Tongue (tissue), 2 donors: ENCODE data around the gene EPB41L1. TPM values are rescaled to one million over a fixed set of nuclear protein-coding genes. Genes with fewer than 3 reads are reported as not detected.
A peak's percentile ranks its signal among the peaks of the same experiment; 100 is the strongest.

Experiments used
- DNase-seq: peaks from one replicate; pipeline ENCODE4 v3.0.0-alpha.2; 2015
- total RNA-seq: library from RNA; depleted of rRNA; stranded (reverse); fragments of >200 nt; gene quantifications from one replicate; pipeline ENCODE4 v1.2.3, GENCODE V29; 2014

EPB41L1 gene
- total RNA-seq, 1 donor from 2014 or later: 48.2 TPM

DNA sequence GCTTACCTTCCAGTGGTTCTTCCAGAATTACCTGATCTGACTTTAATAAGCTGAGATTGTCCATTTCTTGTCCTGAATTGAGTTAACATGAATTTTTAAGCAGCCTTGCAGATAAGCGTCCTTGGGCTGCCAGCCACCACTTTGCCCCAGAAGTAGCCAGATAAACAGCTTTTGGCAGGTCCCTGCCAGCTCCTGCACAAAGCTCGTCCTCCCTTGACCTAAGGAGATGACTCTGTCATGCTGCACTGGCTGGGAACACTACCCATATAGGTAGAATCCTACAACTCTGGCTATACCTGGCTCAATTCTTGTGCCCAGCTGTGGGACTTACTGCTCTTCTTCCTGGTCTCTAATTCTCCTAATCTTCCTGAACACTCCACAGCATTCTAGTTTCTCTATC lies 42.1 kb downstream of the EPB41L1 start:
- DNase-seq: no peak

DNA sequence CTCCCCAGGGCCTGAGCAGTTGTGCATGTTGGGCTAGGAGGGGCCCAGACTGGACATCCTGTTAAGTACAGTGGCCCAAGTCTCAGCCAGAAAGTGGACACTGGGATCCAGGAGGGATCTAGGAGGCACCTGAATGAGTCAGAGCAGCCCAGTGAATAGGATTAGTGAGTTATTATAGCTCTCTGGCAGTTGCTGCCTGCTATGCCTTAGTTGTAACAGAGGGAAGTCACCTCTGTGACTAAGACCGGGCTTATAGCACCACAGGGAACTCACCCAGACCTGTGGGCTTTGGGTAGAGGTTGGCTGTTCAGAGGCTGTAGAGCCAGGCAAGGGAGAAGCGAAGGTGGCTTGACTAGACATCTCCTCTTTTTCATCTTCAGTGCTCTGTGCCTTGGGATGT lies 42.7 kb downstream of the EPB41L1 start:
- DNase-seq: no peak

DNA sequence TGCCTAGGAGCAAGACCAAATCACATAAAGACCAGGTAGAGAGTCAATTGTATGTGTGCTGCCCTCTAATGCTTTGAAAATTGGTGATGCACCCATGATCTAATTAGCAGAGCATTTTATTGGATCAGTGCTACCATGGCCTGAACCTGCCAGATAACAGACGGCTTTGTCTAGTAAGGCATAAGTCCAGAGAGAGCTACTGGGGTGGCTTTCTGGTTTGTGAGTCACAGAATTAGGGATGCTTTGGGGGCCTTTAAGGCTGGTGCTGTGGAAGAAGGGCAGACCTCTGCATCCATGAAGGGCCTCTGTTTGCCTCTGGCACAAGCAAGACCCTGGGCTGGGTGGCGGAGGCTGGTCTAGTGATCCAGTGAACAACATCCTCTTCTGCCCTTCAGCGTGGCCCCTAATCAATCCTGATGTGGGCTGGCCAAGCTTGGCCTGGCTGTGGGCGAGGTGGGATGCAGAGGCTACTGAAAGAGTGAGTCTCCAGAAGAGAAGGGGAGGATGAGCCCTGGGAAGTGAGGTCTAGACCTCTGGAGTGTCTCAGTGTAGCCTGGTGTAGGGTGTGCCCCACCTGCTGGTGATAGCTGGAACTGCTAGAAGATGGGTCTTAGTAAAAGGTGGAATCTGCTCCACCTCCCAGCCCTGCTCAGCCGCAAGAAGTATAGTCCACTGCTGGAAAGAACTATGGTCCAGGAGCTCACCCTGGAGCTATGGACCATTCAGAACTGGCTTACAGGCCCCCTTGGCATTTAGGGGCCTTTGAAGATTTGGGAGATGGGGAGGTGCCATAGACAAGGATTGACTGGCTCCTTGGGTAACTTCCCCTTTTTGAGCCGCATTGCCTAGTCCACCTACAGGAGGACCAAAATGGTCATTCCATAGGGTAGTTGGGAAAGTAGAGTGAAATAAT lies 45.1 kb downstream of the EPB41L1 start:
- DNase-seq: peak; percentile 89

DNA sequence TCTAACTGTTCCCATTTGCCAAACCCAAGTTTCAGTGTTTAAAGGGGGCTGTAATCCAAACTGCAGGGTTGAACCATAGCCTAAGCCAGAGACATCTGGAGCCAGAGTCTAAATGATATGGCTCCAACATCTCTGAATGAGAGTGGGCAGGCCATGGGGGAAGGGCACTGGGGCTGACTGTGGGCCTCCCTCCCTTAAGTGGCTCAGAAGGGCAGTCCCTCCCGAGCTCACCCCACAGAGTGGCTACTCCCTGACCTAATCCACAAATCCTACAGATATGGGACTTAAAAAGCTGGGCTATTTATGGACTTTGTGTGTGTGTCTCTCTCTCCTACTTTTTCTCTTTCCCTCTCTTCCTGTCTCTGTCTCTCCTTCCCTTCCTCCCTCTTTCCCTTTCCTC lies 45.9 kb downstream of the EPB41L1 start:
- no peak for DNase-seq

- no peak for DNase-seq
Observed at GRCh38 chr20:36201198-36201597, 46.7 kb downstream of the EPB41L1 start.

DNA sequence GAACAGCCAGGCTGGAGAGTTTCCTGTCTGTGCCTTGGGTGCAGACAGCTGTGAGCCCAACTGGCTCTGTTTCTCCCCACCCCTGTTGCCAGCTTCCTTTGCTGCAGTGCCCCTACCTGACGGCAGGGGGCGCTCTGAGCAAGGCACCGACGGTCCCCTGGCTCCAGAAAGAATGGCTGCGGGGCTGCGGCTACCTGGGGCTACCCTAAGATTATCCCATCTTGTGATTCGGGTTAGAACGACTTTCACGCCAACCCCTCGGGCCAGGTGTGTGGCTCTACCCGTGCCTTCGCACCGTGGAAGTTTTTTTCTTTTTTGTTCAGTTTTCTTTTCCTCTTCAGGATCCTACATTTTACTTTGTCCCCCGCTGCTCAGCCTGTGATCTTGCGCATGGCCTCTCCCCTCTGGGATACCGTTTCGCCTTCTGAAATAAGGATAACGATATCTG lies 48.4 kb downstream of the EPB41L1 start:
- peak; percentile 78 for DNase-seq

GRCh38 chr20:36203861-36204260 lies 49.3 kb downstream of the EPB41L1 start:
- DNase-seq: no peak

GRCh38 chr20:36205026-36205425 lies 50.5 kb downstream of the EPB41L1 start:
- DNase-seq: no peak

DNA sequence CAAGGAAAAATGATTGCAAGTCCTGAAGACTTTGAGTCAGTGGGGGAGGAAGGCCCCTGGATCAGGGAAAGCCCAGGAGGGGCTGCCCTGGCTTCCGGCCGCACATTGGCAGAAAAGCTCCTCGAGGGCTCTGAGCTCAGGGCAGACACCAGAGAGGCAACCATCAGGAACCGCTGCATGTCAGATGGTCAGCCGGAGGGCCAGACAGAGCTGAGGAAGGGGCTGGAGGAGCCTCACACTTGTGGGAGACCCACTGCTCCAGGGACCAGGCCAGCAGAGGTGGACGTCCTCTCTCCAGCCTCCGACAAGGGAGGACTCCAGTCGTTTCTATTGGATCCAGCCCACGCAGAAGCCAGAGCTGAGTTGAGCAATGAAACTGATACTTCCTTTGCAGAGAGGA lies 51.5 kb downstream of the EPB41L1 start:
- DNase-seq: no peak

DNA sequence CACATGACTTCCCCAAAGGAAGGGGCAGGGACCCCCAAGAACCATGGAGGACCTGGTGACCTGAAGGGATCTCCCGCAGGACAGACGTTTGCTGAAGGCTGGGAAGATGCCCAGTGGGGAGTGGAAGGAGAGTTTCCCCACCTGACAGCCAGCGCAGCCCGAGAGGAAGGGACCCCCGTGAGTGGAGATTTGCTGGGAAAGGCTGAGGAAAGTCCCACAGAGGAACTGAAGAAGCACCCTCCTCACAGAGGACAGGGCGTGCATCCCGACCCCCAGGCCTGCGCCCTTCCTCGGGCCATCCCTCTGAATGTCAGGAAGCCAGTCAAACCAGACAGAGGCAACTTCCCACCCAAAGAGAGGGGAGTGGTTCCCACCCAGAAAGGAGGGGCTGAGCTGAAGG lies 52.1 kb downstream of the EPB41L1 start:
- no peak for DNase-seq

- no peak for DNase-seq
Observed at GRCh38 chr20:36207602-36208001, 53.1 kb downstream of the EPB41L1 start.

DNA sequence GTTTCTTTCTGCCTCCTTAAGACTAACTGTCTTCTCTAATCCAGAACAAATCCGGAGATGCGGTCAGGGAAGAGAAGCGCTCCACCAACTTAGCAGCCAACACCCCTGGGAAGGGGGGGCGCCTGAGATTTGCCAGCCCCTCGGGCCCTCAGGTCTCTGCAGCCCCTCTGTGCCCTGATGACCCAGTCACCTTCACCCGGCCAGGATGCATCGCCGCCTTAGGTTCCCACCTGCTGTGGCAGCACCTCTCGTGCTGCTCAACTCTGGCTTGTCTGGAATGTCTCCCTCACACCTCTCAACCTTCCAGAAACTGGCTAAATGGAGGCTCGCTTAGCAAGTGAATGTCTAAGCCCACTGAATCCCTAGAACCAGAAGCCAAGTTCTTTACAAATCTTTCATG lies 53.7 kb downstream of the EPB41L1 start:
- peak; percentile 12 for DNase-seq

GRCh38 chr20:36210436-36211021 lies 56.0 kb downstream of the EPB41L1 start:
- peak; percentile 12 for DNase-seq

- DNase-seq: no peak
Observed at GRCh38 chr20:36213362-36213761, 58.8 kb downstream of the EPB41L1 start.

GRCh38 chr20:36214684-36215256 lies 60.2 kb downstream of the EPB41L1 start:
- DNase-seq: peak; percentile 47

DNA sequence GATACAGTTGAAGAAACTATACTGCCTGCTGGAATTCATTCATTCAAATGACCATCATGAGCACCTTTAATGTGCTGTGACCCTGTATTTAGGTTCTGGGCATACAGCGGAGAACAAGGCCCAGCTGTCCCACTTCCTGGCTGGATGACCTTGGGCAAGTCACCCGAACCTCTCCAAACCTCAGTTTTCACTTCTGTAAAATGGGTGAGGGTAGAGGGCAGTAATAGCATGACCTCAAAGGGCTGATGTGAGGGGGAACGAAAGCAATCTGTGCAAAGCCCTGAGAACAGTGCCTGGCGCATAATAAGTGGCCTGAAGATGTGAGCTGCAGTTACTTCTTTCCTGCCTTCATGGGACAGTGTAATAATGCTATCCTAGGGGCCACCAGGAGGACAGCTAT lies 61.2 kb downstream of the EPB41L1 start:
- DNase-seq: no peak

DNA sequence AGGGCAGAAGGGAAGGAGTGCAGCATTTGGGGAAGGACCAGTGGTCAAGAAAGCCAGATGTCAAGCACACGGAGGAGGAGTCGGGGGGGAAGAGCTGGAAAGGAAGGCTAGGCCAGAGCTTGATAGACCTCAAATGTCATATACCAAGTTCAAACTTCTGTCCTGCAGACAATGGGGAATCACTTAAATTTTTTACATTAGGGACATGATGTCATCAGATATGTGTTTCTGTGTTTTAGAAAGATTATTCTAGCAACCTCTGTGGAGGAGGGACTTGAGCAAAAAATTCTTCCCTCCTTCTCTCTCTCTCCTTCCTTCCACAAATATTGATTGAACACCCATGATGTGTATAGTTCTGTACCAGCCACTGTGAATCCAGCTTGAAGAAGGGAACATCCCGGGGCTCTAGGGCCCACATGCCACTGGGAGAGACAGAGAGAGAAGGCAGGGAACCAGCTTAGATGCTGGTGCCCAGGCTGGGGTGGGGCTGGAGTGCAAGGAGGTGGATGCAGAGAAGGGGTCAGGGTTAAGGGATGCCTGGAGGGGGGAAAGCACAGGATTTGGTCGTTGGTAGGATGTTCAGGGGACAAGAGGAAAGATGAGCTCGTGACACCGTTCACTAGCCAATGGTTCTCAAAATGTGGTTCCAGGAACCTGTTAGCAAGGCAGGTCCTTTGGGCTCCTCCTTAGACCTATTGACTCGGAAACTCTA lies 61.9 kb downstream of the EPB41L1 start:
- no peak for DNase-seq

DNA sequence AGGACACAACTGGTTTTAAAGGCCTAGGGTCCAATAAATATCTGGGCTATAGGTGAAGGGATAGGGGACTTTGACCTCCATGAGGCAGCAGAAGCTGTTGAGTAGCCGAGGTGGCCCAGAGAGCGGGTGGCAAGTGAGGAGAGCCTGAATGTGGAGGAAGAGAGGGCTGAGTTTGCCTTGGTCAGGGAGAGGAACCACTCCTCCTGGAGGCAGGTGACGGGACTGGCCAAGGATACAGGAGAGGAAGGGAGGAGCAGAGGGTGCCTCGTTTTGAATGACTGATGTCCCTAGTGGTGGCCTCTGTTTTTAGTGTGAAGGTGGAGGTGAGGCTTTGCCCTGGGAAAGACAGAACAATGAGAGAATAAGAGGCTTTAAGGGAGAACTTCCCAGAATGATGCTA lies 62.7 kb downstream of the EPB41L1 start:
- no peak for DNase-seq

GRCh38 chr20:36218380-36219064 lies 64.0 kb downstream of the EPB41L1 start:
- DNase-seq: no peak

DNA sequence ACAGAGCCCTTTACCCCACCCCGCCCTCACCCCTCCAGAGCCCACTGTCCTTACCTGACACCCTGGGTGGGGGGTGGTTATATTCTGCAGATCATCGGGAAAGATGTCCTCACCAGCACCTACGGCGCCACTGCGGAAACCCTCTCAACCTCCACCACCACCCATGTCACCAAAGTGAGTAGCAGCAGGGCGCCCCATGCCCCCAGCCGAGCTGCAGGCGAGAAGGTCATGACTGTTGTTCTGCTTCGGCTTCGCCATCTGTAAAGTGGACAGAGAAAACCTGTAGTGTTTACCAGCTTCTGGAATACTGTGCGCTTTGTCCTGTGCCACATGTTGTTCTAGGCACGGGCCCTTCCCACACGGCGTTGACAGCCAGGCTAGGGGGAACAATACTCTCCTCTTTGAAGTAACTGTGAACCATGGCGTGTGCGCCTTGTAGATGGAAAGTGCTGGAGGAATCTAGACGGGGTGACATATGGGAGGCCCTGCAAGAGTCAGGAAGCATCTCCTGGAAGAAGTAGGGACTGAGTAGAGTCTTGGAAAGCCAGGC lies 65.2 kb downstream of the EPB41L1 start:
- no peak for DNase-seq

DNA sequence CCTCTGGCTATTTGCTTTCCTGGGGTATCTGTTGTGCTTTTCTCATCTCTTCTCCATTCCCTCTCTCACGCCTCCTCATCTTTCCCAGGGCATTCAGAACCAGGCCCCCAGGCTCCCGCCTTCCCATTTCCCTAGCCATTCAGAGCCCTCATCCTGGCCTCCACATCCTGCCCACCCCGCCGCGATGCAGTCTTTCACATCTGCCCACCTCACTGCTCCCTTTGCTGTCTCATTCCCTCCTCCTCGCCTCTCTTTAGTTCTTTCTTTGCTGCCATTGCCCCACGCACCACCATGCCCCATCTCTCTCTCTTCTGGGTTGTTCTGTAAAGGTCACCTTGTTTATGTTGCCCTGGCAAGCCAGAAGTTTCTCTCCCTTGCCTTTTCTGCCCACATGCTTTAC lies 71.1 kb downstream of the EPB41L1 start:
- no peak for DNase-seq

GRCh38 chr20:36228770-36229169 lies 74.2 kb downstream of the EPB41L1 start:
- DNase-seq: no peak
